ENCODE measurements around the gene RAD51B.
A peak's percentile ranks its signal among the peaks of the same experiment; 100 is the strongest.
"Not testable (repeated sequence)": the region's sequence is repeated elsewhere in the genome, so short reads cannot be mapped to it uniquely, and the experiment has no call there.

The RAD51B gene

DNA sequence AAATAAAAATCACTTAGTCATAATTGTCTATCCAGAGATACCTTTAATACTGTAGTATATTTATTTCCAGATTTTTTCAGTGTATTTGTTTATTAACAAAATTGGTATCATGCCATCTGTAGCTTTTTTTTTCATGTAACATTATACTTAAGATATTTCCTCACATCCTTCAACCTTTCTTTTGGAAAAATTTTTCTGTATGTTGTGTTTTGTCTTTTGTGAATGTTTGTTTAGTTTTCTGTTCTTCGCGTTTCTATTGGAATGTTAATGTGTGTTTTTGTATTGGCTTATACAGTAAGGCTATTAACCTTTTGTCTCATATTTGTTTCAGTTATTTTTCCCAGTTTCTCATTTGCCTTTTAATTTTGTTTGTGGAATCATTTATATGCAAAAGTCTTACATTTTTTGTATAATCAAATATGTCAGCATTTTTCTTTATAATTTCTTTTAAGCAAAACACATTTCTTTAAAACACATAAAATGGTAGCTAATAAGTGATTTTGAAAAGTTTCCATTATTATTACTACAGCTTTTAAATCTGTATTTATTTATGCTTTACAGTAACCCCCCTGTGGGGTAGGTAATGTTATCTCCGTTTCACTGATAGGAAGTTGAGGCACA lies 433.7 kb downstream of the RAD51B start:
- Histone ChIP-seq H3K9me3 (ENCODE audit: control insufficient read depth, low read length) (no peaks in the 10 kb centered on the region), H3K4me1 (ENCODE audit: control insufficient read depth, insufficient read depth, low read length) (peaks cover 44% of the 10 kb centered on the region), H3K9ac (ENCODE audit: low read length) (no peak overlapping the region)

DNA sequence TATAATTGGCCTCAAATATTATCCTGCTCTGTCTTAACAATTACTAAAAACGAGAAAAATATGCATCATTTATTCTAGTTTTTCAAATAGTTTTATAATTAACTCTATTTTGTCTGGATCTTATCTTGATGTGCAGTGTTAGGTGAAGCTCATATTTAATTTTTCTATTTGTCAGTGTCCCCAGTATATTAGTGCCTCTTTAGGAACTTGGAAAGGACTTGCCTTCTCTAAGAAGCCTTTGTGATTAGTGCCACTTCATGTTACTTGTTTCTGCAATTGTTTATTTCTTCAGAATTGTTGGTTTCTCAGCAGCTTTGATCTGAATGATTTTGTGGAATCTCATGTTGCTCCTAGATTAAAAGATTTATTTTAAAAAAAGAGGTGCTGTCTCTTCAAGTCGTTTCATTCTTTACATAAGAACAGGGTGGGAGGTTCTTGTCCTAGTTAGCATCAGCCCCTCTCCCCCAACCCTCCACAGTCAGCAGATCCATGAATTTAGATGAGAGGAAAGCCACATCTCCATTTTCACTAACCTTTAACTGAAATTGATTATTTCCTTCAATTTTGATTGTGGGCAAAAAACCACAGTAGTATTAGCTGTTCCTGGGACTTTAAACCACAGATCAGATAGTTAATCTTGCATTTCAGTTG lies 434.4 kb downstream of the RAD51B start:
- Histone ChIP-seq H3K36me3 (ENCODE audit: control insufficient read depth, insufficient read depth, low read length, severe bottlenecking) (no peaks in the 10 kb centered on the region), H3K9ac (ENCODE audit: low read length) (no peak overlapping the region), H3K4me1 (ENCODE audit: control insufficient read depth, insufficient read depth, low read length) (peaks cover 38% of the 10 kb centered on the region), H3K9me3 (ENCODE audit: control insufficient read depth, low read length) (no peaks in the 10 kb centered on the region), H3K4me3 (ENCODE audit: low read length) (no peak overlapping the region), H3K27me3 (replicated peaks; ENCODE audit: control insufficient read depth, insufficient read depth, low read length) (no peaks in the 10 kb centered on the region)
- DNase-seq (ENCODE audit: low read depth) = no peak

More for the DNA sequence above, 433.7 kb downstream of the RAD51B start:
- Histone ChIP-seq H3K36me3 (ENCODE audit: control insufficient read depth, insufficient read depth, low read length, severe bottlenecking) (no peaks in the 10 kb centered on the region), H3K4me3 (ENCODE audit: low read length) (no peak overlapping the region), H3K27me3 (replicated peaks; ENCODE audit: control insufficient read depth, insufficient read depth, low read length) (no peaks in the 10 kb centered on the region)
- peak; percentile 48 for DNase-seq (ENCODE audit: low read depth)

DNA sequence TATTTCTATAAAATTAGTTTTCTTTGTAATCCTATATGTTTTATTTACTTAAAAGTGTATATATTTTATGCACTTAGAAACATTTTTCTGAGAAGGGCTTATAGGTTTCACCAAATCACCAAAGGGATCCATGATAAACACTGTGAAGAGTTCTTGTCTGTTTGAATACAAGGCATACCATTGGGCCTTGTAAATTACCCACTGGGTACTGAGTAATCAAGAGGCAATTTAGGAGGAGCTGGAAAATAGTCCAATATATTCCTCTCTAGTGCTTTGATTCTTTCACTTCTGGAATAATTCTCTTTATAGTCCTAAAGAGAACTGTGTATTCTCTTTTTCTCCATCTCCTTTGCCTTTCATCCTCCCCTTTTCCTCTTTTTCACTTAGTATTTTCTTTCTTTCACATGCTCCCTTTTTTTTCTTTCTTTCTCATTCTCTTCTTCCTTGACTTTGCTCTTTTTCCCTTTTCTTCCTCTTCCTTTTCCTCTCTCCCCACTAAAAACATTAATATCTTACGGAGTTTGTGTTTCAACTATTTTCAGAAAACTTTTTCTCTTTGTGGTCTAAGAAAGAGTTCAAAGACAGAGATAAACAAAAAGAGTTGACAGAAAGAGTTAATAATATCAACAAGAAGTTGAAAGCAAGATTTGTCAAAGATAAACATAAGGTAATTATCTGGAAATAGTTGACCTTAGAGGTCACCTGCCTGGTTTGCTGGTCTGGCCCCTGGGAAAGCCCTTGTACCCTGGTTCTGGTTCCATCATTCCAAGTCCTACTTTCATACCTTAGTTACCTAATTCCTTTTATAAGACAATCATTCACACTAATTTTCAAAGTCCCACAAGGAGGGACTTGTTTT lies 435.3 kb downstream of the RAD51B start:
- Histone ChIP-seq H3K9ac (ENCODE audit: low read length) (no peak overlapping the region), H3K4me3 (ENCODE audit: low read length) (no peak overlapping the region), H3K27me3 (replicated peaks; ENCODE audit: control insufficient read depth, insufficient read depth, low read length) (no peaks in the 10 kb centered on the region)

DNA sequence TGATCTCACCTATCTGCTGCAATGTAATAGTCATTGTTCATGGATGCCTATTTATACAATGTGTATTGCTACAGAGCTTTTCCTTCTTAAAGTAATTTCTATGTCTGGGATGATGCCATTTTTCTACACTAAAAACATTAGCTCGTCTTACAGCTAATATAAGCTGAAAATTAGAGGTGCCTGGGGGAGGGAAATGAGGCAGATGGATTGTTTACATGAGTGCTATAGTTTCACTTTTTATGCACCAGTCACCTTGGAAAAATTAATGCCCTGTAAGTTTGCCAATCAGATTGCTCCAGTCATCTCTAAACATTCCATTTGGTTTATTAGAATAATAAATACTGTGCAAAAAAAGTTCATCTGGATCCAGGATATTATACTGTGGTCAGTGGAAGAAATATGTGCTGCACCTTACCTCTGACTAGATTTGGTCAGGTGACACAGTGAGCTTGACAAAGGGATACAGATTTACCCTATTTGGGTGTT lies 436.2 kb downstream of the RAD51B start:
- Histone ChIP-seq H3K9ac (ENCODE audit: low read length) (no peak overlapping the region), H3K9me3 (ENCODE audit: control insufficient read depth, low read length) (no peaks in the 10 kb centered on the region), H3K4me1 (ENCODE audit: control insufficient read depth, insufficient read depth, low read length) (peaks cover 21% of the 10 kb centered on the region), H3K4me3 (ENCODE audit: low read length) (no peak overlapping the region), H3K36me3 (ENCODE audit: control insufficient read depth, insufficient read depth, low read length, severe bottlenecking) (no peaks in the 10 kb centered on the region), H3K27me3 (replicated peaks; ENCODE audit: control insufficient read depth, insufficient read depth, low read length) (no peaks in the 10 kb centered on the region)
- peak; percentile 31 for DNase-seq (ENCODE audit: low read depth)

More for the DNA sequence above, 435.3 kb downstream of the RAD51B start:
- no peak for DNase-seq (ENCODE audit: low read depth)
- Histone ChIP-seq H3K9me3 (ENCODE audit: control insufficient read depth, low read length) (no peaks in the 10 kb centered on the region), H3K4me1 (ENCODE audit: control insufficient read depth, insufficient read depth, low read length) (peaks cover 29% of the 10 kb centered on the region), H3K36me3 (ENCODE audit: control insufficient read depth, insufficient read depth, low read length, severe bottlenecking) (no peaks in the 10 kb centered on the region)

DNA sequence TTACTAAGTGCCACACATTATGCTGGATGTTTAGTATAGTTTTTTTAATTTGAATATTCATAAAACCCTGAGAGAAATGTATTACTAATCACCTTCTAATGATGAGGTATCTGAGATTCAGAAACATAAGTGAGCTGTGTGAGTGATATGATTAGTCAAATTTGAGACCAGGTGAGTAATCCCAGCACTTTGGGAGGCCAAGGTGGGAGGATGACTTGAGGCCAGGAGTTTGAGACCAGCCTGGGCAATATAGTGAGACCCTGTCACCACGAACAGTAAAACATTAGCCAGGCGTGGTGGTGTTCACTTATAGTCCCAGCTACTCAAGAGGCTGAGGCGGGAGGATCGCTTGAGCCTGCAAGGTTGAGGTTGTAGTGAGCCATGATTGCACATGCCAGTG lies 438.4 kb downstream of the RAD51B start:
- H3K9ac ChIP-seq (ENCODE audit: low read length) = no peak overlapping the region
- H3K4me3 ChIP-seq (ENCODE audit: low read length) = no peak overlapping the region
- no peaks in the 10 kb centered on the region for H3K9me3 ChIP-seq (ENCODE audit: control insufficient read depth, low read length)
- peaks cover 18% of the 10 kb centered on the region for H3K4me1 ChIP-seq (ENCODE audit: control insufficient read depth, insufficient read depth, low read length)
- H3K36me3 ChIP-seq (ENCODE audit: control insufficient read depth, insufficient read depth, low read length, severe bottlenecking) = no peaks in the 10 kb centered on the region
- no peak for DNase-seq (ENCODE audit: low read depth)
- no peaks in the 10 kb centered on the region for H3K27me3 ChIP-seq (replicated peaks; ENCODE audit: control insufficient read depth, insufficient read depth, low read length)

DNA sequence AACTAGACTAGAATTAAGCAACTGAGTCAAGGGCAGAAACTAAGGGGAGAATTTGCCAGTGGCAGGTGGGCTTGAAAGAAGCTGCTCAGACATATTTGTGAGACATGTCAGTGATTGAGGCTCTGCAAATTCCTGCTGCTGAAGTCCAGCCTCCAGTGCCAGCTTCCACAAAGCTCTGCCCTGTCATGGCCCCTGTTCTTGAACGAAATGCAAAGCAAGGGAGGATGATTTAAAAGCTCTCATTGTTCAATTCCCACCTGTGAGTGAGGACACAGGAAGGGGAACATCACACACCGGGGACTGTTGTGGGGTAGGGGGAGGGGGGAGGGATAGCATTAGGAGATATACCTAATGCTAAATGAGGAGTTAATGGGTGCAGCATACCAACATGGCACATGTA lies 439.4 kb downstream of the RAD51B start:
- peaks cover 22% of the 10 kb centered on the region for H3K4me1 ChIP-seq (ENCODE audit: control insufficient read depth, insufficient read depth, low read length)

DNA sequence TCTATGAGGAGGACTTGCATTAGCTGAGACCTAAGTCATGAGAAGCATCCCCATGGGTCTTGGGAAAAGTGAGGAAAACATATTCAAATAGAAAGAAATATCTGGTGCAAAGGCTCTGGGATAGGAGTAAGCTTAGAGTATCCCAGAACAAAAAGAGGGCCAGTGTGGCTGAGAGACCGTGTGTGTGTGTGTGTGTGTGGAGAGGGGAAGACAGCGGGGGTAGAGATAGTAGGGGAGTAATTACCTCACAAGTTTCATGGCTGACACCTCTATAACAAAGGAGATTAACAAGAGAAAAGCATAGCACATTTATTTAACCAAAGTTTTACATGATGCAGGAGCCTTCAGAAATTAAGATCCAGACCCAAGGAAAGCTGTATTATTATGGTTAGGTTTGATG lies 440.5 kb downstream of the RAD51B start:
- no peak overlapping the region for H3K9ac ChIP-seq (ENCODE audit: low read length)
- no peaks in the 10 kb centered on the region for H3K27me3 ChIP-seq (replicated peaks; ENCODE audit: control insufficient read depth, insufficient read depth, low read length)
- H3K4me3 ChIP-seq (ENCODE audit: low read length) = no peak overlapping the region
- H3K36me3 ChIP-seq (ENCODE audit: control insufficient read depth, insufficient read depth, low read length, severe bottlenecking) = no peaks in the 10 kb centered on the region
- H3K9me3 ChIP-seq (ENCODE audit: control insufficient read depth, low read length) = no peaks in the 10 kb centered on the region
- DNase-seq (ENCODE audit: low read depth) = no peak
- H3K4me1 ChIP-seq (ENCODE audit: control insufficient read depth, insufficient read depth, low read length) = peaks cover 12% of the 10 kb centered on the region

More for the DNA sequence above, 439.4 kb downstream of the RAD51B start:
- DNase-seq (ENCODE audit: low read depth); H3K4me3 ChIP-seq (ENCODE audit: low read length); H3K36me3 ChIP-seq (ENCODE audit: control insufficient read depth, insufficient read depth, low read length, severe bottlenecking); H3K9ac ChIP-seq (ENCODE audit: low read length); H3K9me3 ChIP-seq (ENCODE audit: control insufficient read depth, low read length); H3K27me3 ChIP-seq (replicated peaks; ENCODE audit: control insufficient read depth, insufficient read depth, low read length): not testable (repeated sequence)

DNA sequence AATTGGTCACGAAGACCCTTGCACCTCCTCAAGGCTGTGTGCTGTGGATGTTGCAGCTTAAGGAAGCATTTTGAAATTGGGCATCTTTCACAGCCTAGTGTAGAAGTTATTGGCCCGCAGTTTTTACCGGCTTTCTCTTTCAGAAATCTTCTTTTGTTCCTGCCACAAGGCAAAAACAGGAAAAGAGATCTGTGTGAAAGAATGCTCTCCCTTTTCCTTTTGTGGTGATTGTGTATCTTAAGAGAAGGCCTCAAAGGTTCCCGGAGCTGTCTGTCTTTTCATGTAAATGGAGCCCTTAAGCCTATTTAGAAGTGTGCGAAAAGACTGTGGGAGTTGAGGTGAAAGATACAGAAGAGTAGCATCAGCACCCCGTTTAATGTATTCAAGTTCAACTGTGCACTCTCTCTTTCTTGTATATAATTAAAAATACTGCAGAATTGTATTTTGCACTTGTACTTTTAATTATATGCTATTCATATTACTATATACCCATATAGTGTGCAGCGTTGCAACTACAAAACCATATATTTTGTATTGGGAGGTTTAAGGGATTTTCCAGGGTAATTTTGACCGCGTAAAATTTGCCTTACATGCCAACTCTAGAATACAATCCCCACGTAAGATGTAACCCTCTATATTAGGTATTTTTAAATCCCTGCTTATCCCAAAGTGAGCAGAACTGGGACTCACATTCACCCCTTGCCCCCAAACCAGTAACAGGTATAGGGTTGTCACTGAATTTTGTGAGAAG lies 441.7 kb downstream of the RAD51B start:
- Histone ChIP-seq H3K9ac (ENCODE audit: low read length) (no peak overlapping the region), H3K36me3 (ENCODE audit: control insufficient read depth, insufficient read depth, low read length, severe bottlenecking) (no peaks in the 10 kb centered on the region), H3K4me3 (ENCODE audit: low read length) (no peak overlapping the region), H3K9me3 (ENCODE audit: control insufficient read depth, low read length) (no peaks in the 10 kb centered on the region), H3K4me1 (ENCODE audit: control insufficient read depth, insufficient read depth, low read length) (peaks cover 5% of the 10 kb centered on the region), H3K27me3 (replicated peaks; ENCODE audit: control insufficient read depth, insufficient read depth, low read length) (no peaks in the 10 kb centered on the region)
- no peak for DNase-seq (ENCODE audit: low read depth)

DNA sequence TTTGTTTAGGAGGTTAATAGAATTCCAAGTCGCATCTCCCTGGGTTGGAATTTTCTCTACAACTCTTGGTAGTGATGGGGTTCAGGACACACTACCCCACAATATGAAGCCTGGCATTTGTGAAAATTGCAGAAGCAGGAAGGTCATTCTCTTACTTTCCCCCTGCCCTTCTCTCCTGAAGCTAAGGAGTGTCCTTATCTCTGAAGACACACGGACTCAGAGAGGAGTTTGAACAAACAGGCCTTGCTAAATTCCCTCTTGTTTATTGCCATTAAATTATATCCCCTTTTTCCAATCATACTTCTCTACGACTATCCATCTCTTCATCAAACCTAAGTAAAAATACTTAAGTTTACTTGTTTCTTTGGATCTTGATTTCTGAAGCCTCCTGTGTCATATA lies 443.0 kb downstream of the RAD51B start:
- H3K36me3 ChIP-seq (ENCODE audit: control insufficient read depth, insufficient read depth, low read length, severe bottlenecking) = no peaks in the 10 kb centered on the region
- no peak overlapping the region for H3K9ac ChIP-seq (ENCODE audit: low read length)
- H3K9me3 ChIP-seq (ENCODE audit: control insufficient read depth, low read length) = no peaks in the 10 kb centered on the region
- no peak overlapping the region for H3K4me3 ChIP-seq (ENCODE audit: low read length)
- DNase-seq (ENCODE audit: low read depth) = no peak
- H3K4me1 ChIP-seq (ENCODE audit: control insufficient read depth, insufficient read depth, low read length) = peaks cover 5% of the 10 kb centered on the region
- H3K27me3 ChIP-seq (replicated peaks; ENCODE audit: control insufficient read depth, insufficient read depth, low read length) = no peaks in the 10 kb centered on the region

DNA sequence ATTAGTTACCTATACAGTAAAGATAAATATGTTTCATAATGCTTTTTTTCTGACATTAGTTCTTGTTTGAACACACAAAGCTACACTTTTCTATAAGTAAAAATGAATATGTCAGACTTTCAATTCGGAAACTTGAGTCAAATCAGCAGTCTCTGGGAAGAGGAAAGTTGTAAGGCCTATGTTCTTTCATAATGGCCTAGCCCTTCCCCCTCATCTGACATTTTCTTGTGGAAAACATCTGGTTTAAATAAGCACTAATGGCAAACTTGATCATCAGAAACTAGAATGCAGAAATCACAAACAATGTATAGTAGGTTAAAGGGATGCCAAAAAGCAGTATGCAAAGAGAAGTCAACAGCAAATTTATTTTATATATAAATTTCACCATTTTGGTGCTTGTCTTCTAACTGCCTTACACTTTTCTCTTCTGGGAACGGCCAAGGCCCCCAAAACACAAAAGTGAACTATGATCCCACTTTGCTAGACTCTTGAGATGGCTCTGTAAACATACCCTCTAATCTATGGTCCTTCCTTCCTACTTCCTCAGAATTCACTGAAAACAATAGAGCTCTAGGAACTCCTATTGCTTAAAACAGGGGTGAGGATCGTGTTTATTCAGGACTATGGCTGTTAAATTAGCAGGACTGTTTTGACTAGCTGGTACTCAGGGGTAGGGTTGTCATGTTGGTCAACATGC lies 444.1 kb downstream of the RAD51B start:
- DNase-seq (ENCODE audit: low read depth) = peak; percentile 64
- peaks cover 5% of the 10 kb centered on the region for H3K4me1 ChIP-seq (ENCODE audit: control insufficient read depth, insufficient read depth, low read length)
- H3K9me3 ChIP-seq (ENCODE audit: control insufficient read depth, low read length) = no peaks in the 10 kb centered on the region
- no peaks in the 10 kb centered on the region for H3K27me3 ChIP-seq (replicated peaks; ENCODE audit: control insufficient read depth, insufficient read depth, low read length)
- H3K4me3 ChIP-seq (ENCODE audit: low read length) = no peak overlapping the region
- H3K9ac ChIP-seq (ENCODE audit: low read length) = no peak overlapping the region
- H3K36me3 ChIP-seq (ENCODE audit: control insufficient read depth, insufficient read depth, low read length, severe bottlenecking) = no peaks in the 10 kb centered on the region
